HepG2 (cell line): ENCODE results near the gene CAT. TPM values are rescaled to one million over a fixed set of nuclear protein-coding genes. Genes with fewer than 3 reads are reported as not detected.
A peak's percentile ranks its signal among the peaks of the same experiment; 100 is the strongest.

Experiments
- ARNTL ChIP-seq: sonication (generic); formaldehyde crosslinking; IDR thresholded peaks from 2 replicates; pipeline ENCODE4 v1.4.0; 2020; ENCODE audit warnings: mild to moderate bottlenecking, missing genetic modification reagents
- CBX5 ChIP-seq: sonication (generic); formaldehyde crosslinking; IDR thresholded peaks from 2 replicates; pipeline ENCODE4 v1.4.0; 2020; ENCODE audit warnings: missing genetic modification reagents, borderline replicate concordance
- DNMT1 ChIP-seq: sonication (generic); formaldehyde crosslinking; IDR thresholded peaks from 2 replicates; pipeline ENCODE4 v1.5.1; 2020; ENCODE audit warnings: mild to moderate bottlenecking, missing genetic modification reagents
- HNF1B ChIP-seq: sonication (generic); formaldehyde crosslinking; IDR thresholded peaks from 2 replicates; pipeline ENCODE4 v1.5.1; 2020; ENCODE audit warnings: mild to moderate bottlenecking, moderate library complexity, missing genetic modification reagents
- NFIC ChIP-seq: IDR thresholded peaks from 2 replicates; pipeline ENCODE4 v1.6.1; 2012; ENCODE audit warnings: mild to moderate bottlenecking, low read length, inconsistent platforms
- NFYC ChIP-seq: IDR thresholded peaks from 2 replicates; pipeline ENCODE4 v1.6.1; 2016; ENCODE audit warnings: missing genetic modification reagents, missing compliant biosample characterization
- NR2F6 ChIP-seq, 2 experiments: IDR thresholded peaks; 2 replicates each; pipeline ENCODE4 v1.6.1; 2016; ENCODE audit warnings: antibody characterized with exemption in 1 of 2, mild to moderate bottlenecking in 1 of 2
- SALL2 ChIP-seq: sonication (generic); formaldehyde crosslinking; IDR thresholded peaks from 2 replicates; pipeline ENCODE4 v1.8.1; 2023; ENCODE audit warnings: mild to moderate bottlenecking, missing genetic modification reagents, inconsistent platforms
- SRSF1 ChIP-seq: fragments of 200-400 bp; formaldehyde crosslinking; optimal IDR thresholded peaks from 2 replicates; pipeline ENCODE3; 2017; ENCODE audit warnings: mild to moderate bottlenecking, low read depth, low read length, moderate library complexity
- STAT5B ChIP-seq: sonication (generic); formaldehyde crosslinking; IDR thresholded peaks from 2 replicates; pipeline ENCODE4 v1.4.0; 2020; ENCODE audit warnings: missing genetic modification reagents
- STAT6 ChIP-seq: sonication (generic); formaldehyde crosslinking; IDR thresholded peaks from 2 replicates; pipeline ENCODE4 v1.4.0; 2020; ENCODE audit warnings: missing genetic modification reagents, mild to moderate bottlenecking, borderline replicate concordance
- TEAD3 ChIP-seq: optimal IDR thresholded peaks from 2 replicates; pipeline ENCODE3; 2016; ENCODE audit warnings: borderline replicate concordance
- TGIF2 ChIP-seq: IDR thresholded peaks from 2 replicates; pipeline ENCODE4 v1.6.1; 2016; ENCODE audit warnings: control low read depth, missing compliant biosample characterization
- ZIK1 ChIP-seq: sonication (generic); formaldehyde crosslinking; IDR thresholded peaks from 2 replicates; pipeline ENCODE4 v1.5.0; 2020; ENCODE audit warnings: mild to moderate bottlenecking, low read depth, missing genetic modification reagents, borderline replicate concordance
- ZNF33A ChIP-seq: sonication (generic); formaldehyde crosslinking; IDR thresholded peaks from 2 replicates; pipeline ENCODE4 v1.5.1; 2020; ENCODE audit warnings: missing genetic modification reagents, mild to moderate bottlenecking, moderate library complexity, borderline replicate concordance
- ZNF543 ChIP-seq: sonication (generic); formaldehyde crosslinking; IDR thresholded peaks from 2 replicates; pipeline ENCODE4 v1.4.0; 2020; ENCODE audit warnings: mild to moderate bottlenecking, missing genetic modification reagents
- ZNF616 ChIP-seq: sonication (generic); formaldehyde crosslinking; IDR thresholded peaks from 2 replicates; pipeline ENCODE4 v1.5.0; 2020; ENCODE audit warnings: low read depth, mild to moderate bottlenecking, missing genetic modification reagents
- ZNF687 ChIP-seq: sonication (generic); formaldehyde crosslinking; IDR thresholded peaks from 2 replicates; pipeline ENCODE4 v1.5.1; 2020; ENCODE audit warnings: mild to moderate bottlenecking, missing genetic modification reagents, moderate library complexity
- polyA plus RNA-seq, 8 experiments: library from polyadenylated mRNA; depleted of rRNA in 3 of 8; stranded (reverse) in 7 of 8; unstranded in 1 of 8; fragments of >200 nt; fragmentation: Illumina TruSeq in 4 of 8; extraction: Trizol in 4 of 8; gene quantifications; 2 replicates each; pipeline versions ENCODE4 v1.2.1 to v1.2.3, GENCODE V29; 2011 to 2016; ENCODE audit warnings: low read depth in 4 of 8, missing spikeins in 1 of 8, mixed read lengths in 1 of 8; ENCODE audit not compliant: insufficient read depth in 1 of 8
- total RNA-seq, 5 experiments: library from RNA; depleted of rRNA; stranded (reverse); fragments of >200 nt; fragmentation: Illumina TruSeq; extraction: Trizol; gene quantifications; 2 replicates each; pipeline ENCODE4 v1.2.3, GENCODE V29; 2016; ENCODE audit warnings: low read depth in 1 of 5
- TF ChIP-seq, protein P1 (sequence below): sonication (generic); formaldehyde crosslinking; IDR thresholded peaks from 2 replicates; pipeline ENCODE4 v1.8.1; 2023; ENCODE audit warnings: mild to moderate bottlenecking, missing genetic modification reagents
- TF ChIP-seq, protein P2 (sequence below): sonication (generic); formaldehyde crosslinking; IDR thresholded peaks from 2 replicates; pipeline ENCODE4 v1.5.0; 2020; ENCODE audit warnings: missing genetic modification reagents

CAT gene
- total and polyA plus RNA-seq, 2 of the 13 experiments (the other 11 are each of a cell fraction or from before 2014, with no cell fraction given): 107 to 136 TPM

DNA sequence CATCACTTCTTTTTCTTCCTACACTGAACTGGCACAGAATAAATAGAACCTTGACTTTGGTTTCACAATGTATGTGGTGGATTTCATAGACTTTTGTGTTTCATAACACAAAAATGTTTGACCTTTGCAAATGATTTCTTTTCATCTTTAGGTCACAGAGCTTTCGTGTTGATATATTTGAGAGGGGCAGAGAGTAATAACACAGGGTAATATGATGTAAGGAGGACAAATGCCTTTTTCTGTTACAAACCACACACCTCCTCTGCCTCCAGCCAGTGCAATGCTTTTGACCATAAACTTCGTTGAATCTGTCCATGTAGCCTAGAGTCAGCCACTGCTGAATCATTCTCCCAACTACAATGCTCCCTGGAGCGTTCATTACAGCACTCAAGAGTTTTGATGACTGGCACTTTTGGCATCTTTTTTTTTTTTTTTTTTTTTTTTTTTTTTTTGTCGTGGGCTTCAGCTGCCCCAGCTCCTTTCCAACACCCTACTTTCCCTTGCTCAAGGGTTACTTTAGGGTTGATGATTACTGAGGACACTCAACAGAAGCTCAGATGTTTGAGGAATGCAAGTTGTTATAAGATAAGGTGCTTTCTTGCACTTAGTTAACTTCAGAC lies 11.4 kb upstream of the CAT start (continued):
- TF ChIP-seq SALL2 (CRISPR knock-in tag) (no peak), NFIC (peak; percentile 88; the same call in 1 of the 2 replicates), ZNF543 (CRISPR knock-in tag) (no peak), SRSF1 (no peak), TEAD3 (CRISPR knock-in tag) (peak; percentile 56), ZNF687 (no peak), CBX5 (peak; percentile 49; the same call in 1 of the 2 replicates), NFYC (CRISPR knock-in tag) (no peak), STAT6 (no peak), TGIF2 (peak; percentile 60; the same call in 1 of the 2 replicates), HNF1B (no peak), STAT5B (no peak), ZIK1 (CRISPR knock-in tag) (no peak), DNMT1 (CRISPR knock-in tag) (no peak), ARNTL (CRISPR knock-in tag) (no peak), ZNF616 (CRISPR knock-in tag) (no peak), ZNF33A (no peak), NR2F6 (IDR thresholded peaks at IDR 0.05) (peak; percentile 98), NR2F6 (CRISPR knock-in tag; IDR thresholded peaks at IDR 0.05) (peak; percentile 97)
- TF ChIP-seq, protein P1, sequence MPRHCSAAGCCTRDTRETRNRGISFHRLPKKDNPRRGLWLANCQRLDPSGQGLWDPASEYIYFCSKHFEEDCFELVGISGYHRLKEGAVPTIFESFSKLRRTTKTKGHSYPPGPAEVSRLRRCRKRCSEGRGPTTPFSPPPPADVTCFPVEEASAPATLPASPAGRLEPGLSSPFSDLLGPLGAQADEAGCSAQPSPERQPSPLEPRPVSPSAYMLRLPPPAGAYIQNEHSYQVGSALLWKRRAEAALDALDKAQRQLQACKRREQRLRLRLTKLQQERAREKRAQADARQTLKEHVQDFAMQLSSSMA (CRISPR knock-in tag): no peak
- TF ChIP-seq, protein P2, sequence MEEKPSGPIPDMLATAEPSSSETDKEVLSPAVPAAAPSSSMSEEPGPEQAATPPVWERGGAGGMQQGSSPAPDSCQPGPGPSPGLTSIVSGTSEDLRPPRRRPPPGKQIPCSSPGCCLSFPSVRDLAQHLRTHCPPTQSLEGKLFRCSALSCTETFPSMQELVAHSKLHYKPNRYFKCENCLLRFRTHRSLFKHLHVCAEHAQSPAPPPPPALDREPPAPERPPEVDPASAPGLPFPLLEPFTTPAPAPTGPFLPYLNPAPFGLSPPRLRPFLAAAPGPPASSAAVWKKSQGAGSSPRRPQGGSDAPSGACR (CRISPR knock-in tag): no peak; the same call in 1 of the 2 replicates
